DOHH2 (cell line): ENCODE results near the gene LENG8.

Experiments used
- H3F3A ChIP-seq: fragments of 200-600 bp; sonication (generic), shearing (Covaris generic); 2 replicates; pipeline ENCODE4 v1.6.0; 2016; ENCODE audit warnings: antibody characterized with exemption, mild to moderate bottlenecking; ENCODE audit not compliant: control insufficient read depth, insufficient read depth
- H3K27ac ChIP-seq: fragments of 200-600 bp; sonication (generic); 2 replicates; pipeline ENCODE4 v1.5.1; 2014; ENCODE audit warnings: low read depth, mild to moderate bottlenecking, low read length, moderate library complexity
- H3K27me3 ChIP-seq: fragments of 200-600 bp; sonication (generic); 2 replicates; pipeline ENCODE4 v1.6.1; 2014; ENCODE audit warnings: mild to moderate bottlenecking, low read length, mixed read lengths; ENCODE audit not compliant: control insufficient read depth
- H3K36me3 ChIP-seq: fragments of 200-600 bp; sonication (generic); 2 replicates; pipeline ENCODE4 v1.6.1; 2014; ENCODE audit warnings: mild to moderate bottlenecking, low read length, moderate library complexity, mixed read lengths; ENCODE audit not compliant: control insufficient read depth
- H3K4me1 ChIP-seq: fragments of 200-600 bp; sonication (generic); 2 replicates; pipeline ENCODE4 v1.6.1; 2014; ENCODE audit warnings: mild to moderate bottlenecking, low read length, mixed read lengths; ENCODE audit not compliant: control insufficient read depth
- H3K4me2 ChIP-seq: fragments of 200-600 bp; sonication (generic); 2 replicates; pipeline ENCODE4 v1.6.0; 2014; ENCODE audit warnings: mild to moderate bottlenecking, low read length, moderate library complexity
- H3K4me3 ChIP-seq: fragments of 200-600 bp; sonication (generic); 2 replicates; pipeline ENCODE4 v1.5.1; 2014; ENCODE audit warnings: mild to moderate bottlenecking, low read length, mixed read lengths
- H3K79me2 ChIP-seq: fragments of 200-600 bp; sonication (generic); 2 replicates; pipeline ENCODE4 v1.6.1; 2014; ENCODE audit warnings: mild to moderate bottlenecking, low read length, mixed read lengths; ENCODE audit not compliant: control insufficient read depth
- H3K9me2 ChIP-seq: fragments of 200-600 bp; sonication (generic); replicated peaks from 2 replicates; pipeline ENCODE4 v1.6.1; 2014; ENCODE audit warnings: mild to moderate bottlenecking, low read length, mixed read lengths; ENCODE audit not compliant: control insufficient read depth
- H3K9me3 ChIP-seq: fragments of 200-600 bp; sonication (generic); 2 replicates; pipeline ENCODE4 v1.6.1; 2014; ENCODE audit warnings: antibody characterized with exemption, low read length, mixed read lengths; ENCODE audit not compliant: control insufficient read depth, insufficient read depth
- H4K20me1 ChIP-seq: fragments of 200-600 bp; sonication (generic); 2 replicates; pipeline ENCODE4 v1.6.0; 2014; ENCODE audit warnings: low read depth, mild to moderate bottlenecking, antibody characterized with exemption, low read length, moderate library complexity; ENCODE audit not compliant: control insufficient read depth, insufficient read depth
- EZH2phosphoT487 ChIP-seq: fragments of 200-600 bp; sonication (generic); IDR thresholded peaks from 2 replicates; pipeline ENCODE4 v1.6.1; 2017; ENCODE audit warnings: borderline replicate concordance, mild to moderate bottlenecking, antibody characterized with exemption, low read length, moderate library complexity, mixed read lengths
- TF ChIP-seq, protein P1 (sequence below): fragments of 200-600 bp; sonication (generic); IDR thresholded peaks from one replicate; pipeline ENCODE4 v1.5.1; 2014; ENCODE audit warnings: antibody characterized with exemption, mild to moderate bottlenecking, low read depth, low read length; ENCODE audit not compliant: poor library complexity, severe bottlenecking

The LENG8 gene

DNA sequence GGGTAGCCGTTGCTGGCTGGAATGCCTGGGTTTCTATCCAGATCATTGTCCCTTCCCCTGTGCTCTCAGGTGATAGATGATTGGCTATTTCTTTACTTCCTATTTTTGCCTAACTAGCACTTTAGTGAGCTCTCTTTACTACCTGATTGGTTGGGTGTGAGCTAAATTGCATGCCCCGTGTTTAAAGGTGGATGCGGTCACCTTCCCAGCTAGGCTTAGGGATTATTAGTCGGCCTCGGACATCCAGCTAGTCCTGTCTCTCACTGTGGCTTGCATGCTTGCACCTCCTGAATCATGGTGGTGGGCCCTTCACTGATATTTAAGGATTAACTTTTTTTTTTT, 23.6 kb upstream of the LENG8 start:
- H3F3A ChIP-seq, result no peaks in the 10 kb centered on the region
- no peak overlapping the region for H3K27ac ChIP-seq
- no peak overlapping the region for H3K4me2 ChIP-seq
- H3K9me2 ChIP-seq, result no peaks in the 10 kb centered on the region
- H3K27me3 ChIP-seq, result peaks cover 13% of the 10 kb centered on the region
- no peak for TF ChIP-seq EZH2phosphoT487
- TF ChIP-seq, protein P1, sequence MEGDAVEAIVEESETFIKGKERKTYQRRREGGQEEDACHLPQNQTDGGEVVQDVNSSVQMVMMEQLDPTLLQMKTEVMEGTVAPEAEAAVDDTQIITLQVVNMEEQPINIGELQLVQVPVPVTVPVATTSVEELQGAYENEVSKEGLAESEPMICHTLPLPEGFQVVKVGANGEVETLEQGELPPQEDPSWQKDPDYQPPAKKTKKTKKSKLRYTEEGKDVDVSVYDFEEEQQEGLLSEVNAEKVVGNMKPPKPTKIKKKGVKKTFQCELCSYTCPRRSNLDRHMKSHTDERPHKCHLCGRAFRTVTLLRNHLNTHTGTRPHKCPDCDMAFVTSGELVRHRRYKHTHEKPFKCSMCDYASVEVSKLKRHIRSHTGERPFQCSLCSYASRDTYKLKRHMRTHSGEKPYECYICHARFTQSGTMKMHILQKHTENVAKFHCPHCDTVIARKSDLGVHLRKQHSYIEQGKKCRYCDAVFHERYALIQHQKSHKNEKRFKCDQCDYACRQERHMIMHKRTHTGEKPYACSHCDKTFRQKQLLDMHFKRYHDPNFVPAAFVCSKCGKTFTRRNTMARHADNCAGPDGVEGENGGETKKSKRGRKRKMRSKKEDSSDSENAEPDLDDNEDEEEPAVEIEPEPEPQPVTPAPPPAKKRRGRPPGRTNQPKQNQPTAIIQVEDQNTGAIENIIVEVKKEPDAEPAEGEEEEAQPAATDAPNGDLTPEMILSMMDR, result no peak
- no peaks in the 10 kb centered on the region for H3K4me1 ChIP-seq
- no peaks in the 10 kb centered on the region for H3K36me3 ChIP-seq
- no peaks in the 10 kb centered on the region for H4K20me1 ChIP-seq
- no peaks in the 10 kb centered on the region for H3K9me3 ChIP-seq
- H3K79me2 ChIP-seq, result no peaks in the 10 kb centered on the region
- H3K4me3 ChIP-seq, result no peak overlapping the region

DNA sequence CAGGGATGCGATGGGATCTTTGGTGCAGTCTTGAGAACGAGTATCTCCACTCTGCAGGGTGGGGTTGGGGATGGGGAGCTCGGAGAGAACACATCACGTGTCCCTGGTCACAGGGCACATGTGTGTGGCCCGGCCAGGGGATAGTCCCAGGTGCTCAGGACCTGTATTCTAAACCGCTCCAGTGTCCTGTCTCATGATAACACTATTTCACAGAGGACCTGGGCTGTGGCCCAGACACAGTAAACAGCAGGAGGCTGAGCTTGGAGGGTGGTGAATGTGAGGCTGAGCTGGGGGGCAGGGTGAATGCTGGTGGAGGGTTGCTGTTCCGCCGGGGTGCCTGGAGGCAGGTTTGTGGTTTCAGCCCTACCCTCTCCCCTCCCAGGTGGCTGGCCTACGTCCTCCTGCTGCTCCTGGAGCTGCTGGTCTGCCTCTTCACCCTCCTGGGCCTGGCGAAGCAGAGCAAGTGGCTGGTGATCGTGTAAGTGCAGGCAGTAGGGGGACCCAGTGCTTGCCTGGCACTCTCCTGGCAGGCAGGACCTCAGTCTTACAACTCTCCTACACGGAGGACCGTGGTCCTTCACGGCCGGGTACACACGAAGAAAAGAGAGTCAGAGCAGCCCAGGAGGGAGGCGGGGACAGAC, 22.6 kb upstream of the LENG8 start:
- Histone ChIP-seq H3K4me3 (no peak overlapping the region), H3F3A (no peaks in the 10 kb centered on the region), H3K27ac (no peak overlapping the region), H4K20me1 (peaks cover under 1% of the 10 kb centered on the region; the same call in 1 of the 2 replicates), H3K27me3 (peaks cover 14% of the 10 kb centered on the region), H3K79me2 (no peaks in the 10 kb centered on the region), H3K9me2 (no peaks in the 10 kb centered on the region), H3K4me1 (peaks cover 2% of the 10 kb centered on the region; the same call in 1 of the 2 replicates), H3K9me3 (no peaks in the 10 kb centered on the region), H3K4me2 (no peak overlapping the region), H3K36me3 (no peaks in the 10 kb centered on the region)
- TF ChIP-seq, protein P1, result no peak

DNA sequence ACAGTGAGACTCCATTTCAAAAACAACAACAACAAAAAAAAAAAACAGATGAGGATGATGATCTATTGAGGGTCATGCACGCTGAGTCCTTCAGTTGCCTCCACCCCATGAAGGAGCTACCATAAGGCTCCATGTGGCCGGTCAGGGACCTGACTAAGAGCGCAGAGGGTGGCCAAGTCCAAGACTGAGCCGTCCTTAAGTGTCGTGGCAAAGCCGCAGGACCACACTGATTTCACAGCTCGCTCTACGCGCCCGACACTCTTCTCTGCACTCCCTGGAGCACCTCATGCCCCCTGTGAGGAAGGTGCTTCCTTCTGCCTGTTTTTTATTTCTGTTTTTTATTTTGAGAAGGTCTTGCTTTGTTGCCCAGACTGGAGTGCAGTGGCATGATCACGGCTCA, 21.4 kb upstream of the LENG8 start:
- Histone ChIP-seq H3K27me3 (peaks cover 13% of the 10 kb centered on the region), H3K4me3 (no peak overlapping the region), H3K9me3 (no peaks in the 10 kb centered on the region), H3K27ac (no peak overlapping the region), H4K20me1 (peaks cover 3% of the 10 kb centered on the region; the same call in 1 of the 2 replicates), H3K9me2 (no peaks in the 10 kb centered on the region), H3K36me3 (no peaks in the 10 kb centered on the region), H3K4me1 (peaks cover 2% of the 10 kb centered on the region; the same call in 1 of the 2 replicates), H3F3A (no peaks in the 10 kb centered on the region), H3K4me2 (no peak overlapping the region), H3K79me2 (no peaks in the 10 kb centered on the region)
- TF ChIP-seq, protein P1, result no peak
- TF ChIP-seq EZH2phosphoT487, result no peak
